HG03139 (cell line): ENCODE measurements around the gene ITPR2.

Source experiments
- ATAC-seq: cut with Tn5 transposase; IDR thresholded peaks from one replicate; pipeline ENCODE4 v1.9.1; 2021; ENCODE audit not compliant: unreplicated experiment

Gene ITPR2

DNA sequence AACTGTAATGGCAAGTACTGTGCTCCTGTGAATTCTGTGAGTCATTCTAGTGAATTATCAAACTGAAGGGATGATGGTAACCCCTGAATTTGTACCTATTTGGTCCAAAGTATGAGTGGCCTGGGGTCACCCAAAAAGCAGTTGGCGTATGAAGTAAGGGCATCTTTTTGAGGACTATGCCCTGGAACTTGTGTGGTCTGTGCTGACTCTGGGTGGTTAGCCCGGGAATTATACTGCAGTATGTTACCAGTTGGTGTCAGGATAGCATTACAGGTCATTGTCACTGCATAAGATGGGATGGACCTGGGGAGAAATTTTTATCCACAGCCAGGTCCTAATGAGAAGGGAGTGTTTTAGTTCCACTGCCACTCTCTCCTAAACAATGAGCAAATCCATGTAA is 462.9 kb downstream of the ITPR2 start:
- no peak for ATAC-seq

GRCh38 chr12:26369588-26369987 is 463.4 kb downstream of the ITPR2 start:
- no peak for ATAC-seq

- no peak for ATAC-seq
These were observed 464.8 kb downstream of the ITPR2 start for GRCh38 chr12:26367991-26368730.

- ATAC-seq, result no peak
These were observed 471.0 kb downstream of the ITPR2 start for GRCh38 chr12:26361964-26362363.

DNA sequence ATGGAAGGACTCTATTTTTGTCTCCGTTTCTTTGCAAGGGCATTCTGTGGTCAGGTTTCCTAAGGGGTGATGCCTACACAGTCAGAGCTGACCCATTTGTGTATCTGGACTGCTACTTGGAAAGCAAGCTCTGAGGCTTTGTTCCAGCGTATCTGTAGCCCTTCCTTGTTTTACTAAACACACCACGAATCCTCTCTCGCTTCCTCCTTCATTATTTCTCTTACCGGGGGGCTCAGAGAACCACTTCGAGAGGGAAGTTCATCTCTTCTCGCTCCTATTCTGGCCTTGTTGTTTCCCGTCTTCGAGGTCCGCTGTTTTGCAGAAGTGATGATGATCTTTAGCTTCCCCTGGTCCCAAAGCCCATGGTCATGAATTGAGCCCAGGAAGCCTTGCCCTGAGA is 472.9 kb downstream of the ITPR2 start:
- no peak for ATAC-seq

GRCh38 chr12:26359576-26359975 is 473.4 kb downstream of the ITPR2 start:
- no peak for ATAC-seq

DNA sequence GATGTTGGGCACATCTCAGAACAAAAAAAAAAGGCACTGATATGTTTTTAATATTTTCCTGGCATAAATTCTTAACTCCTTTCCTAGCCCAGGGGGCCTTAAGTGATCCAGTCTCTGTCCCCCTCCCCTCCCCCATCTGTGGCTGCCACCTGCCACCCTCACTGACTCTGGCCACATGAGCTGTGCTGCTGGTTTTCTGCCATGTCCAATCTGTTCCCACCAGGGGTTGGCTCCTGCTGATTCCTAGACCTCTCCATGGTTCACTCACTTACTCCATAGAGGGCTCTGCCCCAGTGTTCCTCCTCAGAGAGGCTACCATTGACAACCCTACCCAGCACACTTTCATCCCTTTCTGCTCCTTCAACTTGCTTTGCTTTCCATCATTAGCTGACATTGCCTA is 474.3 kb downstream of the ITPR2 start:
- no peak for ATAC-seq

DNA sequence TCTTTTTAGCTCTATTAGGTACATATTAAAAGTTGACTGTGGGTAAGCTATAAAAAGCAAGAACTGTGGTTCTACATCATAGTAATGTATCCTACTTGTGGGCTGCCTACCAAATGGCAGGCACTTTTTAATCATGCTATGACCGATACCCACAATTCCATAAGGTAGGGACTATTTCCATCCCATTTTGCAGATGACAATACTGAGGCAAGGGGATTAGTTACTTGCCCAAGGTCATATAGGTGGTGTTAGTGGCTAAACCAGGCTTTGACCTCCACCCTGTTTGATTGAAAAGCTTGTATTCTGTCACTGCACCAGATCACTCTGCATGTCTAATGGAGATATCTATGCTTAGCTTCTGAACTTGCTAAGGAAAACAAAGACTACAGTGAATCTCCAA is 485.7 kb downstream of the ITPR2 start:
- no peak for ATAC-seq

DNA sequence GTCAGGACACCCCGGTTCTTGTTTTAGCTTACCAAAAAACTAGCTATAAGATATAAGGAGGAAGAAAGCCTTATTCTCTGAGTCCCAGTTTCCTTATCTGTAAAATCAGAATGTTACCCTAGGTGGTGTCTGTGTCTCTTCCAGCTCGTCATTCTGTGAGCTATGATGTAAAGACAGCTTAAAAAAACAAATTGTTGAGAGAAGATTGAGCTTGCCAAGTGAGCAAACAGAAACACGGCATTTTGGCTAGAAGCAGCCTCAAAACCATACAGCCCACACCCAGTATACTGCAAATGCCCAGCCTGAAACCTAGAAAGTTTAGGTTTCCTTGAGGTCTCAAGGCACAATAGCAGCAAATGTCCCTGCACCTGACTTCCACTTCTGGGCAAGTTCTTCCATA is 486.3 kb downstream of the ITPR2 start:
- ATAC-seq, result no peak

GRCh38 chr12:26345471-26346003 is 487.5 kb downstream of the ITPR2 start:
- no peak for ATAC-seq

GRCh38 chr12:26341491-26341890 is 491.5 kb downstream of the ITPR2 start:
- ATAC-seq, result no peak

- no peak for ATAC-seq
These were observed 492.3 kb downstream of the ITPR2 start for GRCh38 chr12:26340649-26341048.

DNA sequence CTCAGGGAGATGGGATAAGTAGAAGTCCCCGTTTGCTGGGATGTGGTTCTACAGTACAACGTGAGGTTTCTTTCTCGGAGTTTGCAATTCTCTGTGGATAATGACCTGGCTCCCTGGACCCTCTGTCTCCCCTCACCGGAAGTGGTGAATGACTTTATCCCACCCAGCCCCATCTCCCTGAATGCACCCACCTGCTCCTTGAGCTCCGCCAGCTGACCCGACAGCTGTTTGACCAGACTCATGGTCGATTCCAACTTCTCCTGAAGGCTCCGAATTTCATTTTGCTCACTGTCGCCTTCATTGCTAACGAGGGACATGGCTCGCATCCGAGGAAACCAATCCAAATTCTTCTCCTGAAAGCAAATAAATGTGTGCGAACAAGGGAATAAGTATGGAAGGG is 493.0 kb downstream of the ITPR2 start:
- ATAC-seq, result no peak

DNA sequence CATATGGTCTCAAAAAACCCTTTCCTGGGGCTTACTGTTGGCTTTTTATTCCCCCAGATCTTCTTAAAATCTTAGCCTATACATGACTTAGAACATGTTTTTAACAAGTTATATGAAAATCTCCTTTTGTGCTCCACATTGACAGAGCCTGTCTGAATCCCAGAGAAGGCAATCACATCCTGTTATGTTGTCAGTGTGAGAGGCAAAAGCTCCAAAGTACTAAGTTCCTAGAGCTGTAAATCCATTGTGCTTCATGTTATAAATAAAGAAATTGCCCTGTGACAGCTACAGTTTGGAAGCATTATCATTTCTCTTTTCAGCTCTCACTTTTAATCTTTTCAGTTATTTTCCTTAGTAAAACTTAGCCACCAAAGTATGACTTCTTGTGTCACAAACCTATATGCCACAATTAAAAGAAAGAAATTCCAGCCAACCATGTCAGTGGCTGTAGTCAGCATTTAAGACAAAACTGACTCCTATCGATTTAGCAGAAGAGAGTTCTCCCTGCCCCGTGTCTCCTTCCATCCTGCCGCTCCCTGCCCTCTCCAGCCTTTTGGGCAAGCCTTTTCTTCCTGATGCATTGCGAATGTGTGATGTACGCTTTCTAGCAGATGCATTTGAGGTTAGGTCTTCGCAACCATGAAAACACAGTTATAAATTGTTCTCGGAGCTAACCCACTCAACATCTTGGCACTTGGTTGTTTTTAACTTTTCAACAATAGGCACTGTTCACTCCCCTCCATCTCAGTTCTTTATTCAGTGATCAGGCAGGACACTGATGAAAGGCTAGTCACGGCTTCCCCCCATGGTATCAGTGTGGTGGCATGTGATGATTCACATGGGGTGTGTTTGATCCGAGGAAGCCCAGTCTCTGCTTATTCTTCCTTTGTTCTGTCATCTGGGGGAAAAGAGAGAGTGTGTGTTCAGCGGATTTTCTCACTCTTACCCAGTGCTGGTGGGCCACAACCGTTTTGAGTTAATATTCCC is 494.1 kb downstream of the ITPR2 start:
- no peak for ATAC-seq

DNA sequence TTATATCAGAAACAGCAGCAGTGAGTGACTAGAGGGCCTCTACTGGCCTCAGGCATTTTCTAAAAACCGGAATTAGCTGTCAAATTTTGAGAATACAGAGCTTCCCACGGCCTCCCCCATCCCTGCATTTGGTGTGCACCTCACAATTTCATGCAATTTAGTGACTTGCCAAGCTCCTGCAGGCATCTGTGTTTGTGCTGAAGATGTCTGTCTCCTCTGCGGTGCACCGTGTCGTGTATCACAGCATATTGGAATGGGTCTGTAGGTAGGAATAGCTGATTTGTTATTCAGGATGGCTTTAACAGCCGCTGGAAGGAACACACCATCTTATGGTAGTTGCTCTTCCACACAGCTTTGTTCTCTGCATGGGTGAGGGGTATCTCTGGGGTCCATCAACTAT is 497.3 kb downstream of the ITPR2 start:
- no peak for ATAC-seq

GRCh38 chr12:26334621-26335124 is 498.3 kb downstream of the ITPR2 start:
- no peak for ATAC-seq

- no peak for ATAC-seq
These were observed 501.0 kb downstream of the ITPR2 start for GRCh38 chr12:26331960-26332359.

DNA sequence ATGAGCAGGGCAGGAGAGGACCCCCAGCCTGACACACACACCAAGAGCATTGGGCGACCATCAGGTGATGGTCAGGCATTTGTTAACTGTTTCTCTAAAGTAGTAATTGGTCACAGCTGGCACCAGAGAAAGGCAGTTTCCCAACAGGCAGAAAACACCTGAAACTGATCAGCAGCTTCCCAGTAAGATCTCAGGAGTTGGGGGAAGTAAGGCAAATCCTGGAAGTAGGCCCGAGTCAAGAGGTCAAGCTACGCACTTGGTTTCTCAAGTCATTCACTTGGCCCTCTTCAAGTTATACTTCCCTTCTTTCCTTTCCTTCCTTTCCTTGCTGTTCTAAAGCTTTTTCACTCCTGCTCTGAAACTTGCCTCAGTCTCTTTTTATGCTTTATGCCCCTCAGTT is 501.9 kb downstream of the ITPR2 start:
- no peak for ATAC-seq

GRCh38 chr12:26327975-26328644 is 504.9 kb downstream of the ITPR2 start:
- peak; percentile 50 for ATAC-seq

DNA sequence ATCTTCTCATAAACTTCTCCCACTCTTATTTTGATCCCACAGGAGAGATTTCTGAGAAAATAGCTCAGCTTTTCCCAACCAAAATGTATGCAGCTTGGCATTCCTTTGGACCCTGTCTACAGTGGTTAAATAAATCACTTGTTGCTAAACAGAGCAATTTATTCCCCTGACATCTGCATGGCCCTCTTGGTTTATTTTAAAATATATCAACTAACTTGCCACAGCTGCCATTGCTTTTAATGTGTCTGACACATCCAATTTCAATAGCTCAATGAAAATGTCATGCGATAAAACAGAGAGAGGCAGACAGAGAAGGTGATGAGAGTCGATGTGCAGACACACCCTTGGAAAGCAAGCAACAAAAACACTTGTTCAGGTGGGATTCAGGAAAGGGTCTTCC is 509.3 kb downstream of the ITPR2 start:
- no peak for ATAC-seq

DNA sequence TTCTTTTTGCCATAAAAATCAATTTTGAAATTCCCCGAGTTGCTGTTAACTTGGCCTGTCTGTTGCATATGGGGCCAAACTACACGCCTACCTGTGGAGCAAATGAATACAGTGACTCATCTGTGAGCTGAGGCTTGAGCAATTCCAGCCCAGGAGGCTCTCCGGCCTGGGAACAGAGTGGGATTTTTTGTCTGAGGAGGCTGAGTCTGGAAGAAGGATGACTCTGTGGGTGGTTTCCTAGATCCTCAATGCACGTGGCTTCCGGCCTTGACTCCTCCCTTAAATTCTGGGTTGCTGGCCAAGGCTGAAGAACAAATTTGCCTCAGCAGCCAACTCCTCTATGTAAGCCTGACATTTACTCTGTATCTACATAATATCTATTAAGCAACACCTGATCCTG is 513.5 kb downstream of the ITPR2 start:
- no peak for ATAC-seq
